HEK293T (cell line): ENCODE measurements around the gene SDC3.

Source experiments
- CTCF ChIA-PET: fragments of 350-600 bp; formaldehyde crosslinking; extraction: SDS; loops from one replicate; lab custom pipeline; 2021; ENCODE audit warnings: antibody characterized with exemption, inconsistent platforms; lab: Yijun Ruan, JAX
- POLR2A ChIA-PET: fragments of 350-600 bp; formaldehyde crosslinking; extraction: SDS; loops from one replicate; lab custom pipeline; 2020; ENCODE audit warnings: antibody characterized with exemption, inconsistent platforms; lab: Yijun Ruan, JAX
- DNase-seq: peaks from one replicate; pipeline ENCODE4 v3.0.0; 2012; ENCODE audit warnings: mixed read lengths; ENCODE audit errors: extremely low spot score
- ARNT ChIP-seq: fragments of 450-650 bp; IDR thresholded peaks from 2 replicates; pipeline ENCODE4 v1.6.1; 2017; ENCODE audit warnings: mild to moderate bottlenecking
- BHLHE40 ChIP-seq: fragments of 450-650 bp; IDR thresholded peaks from 2 replicates; pipeline ENCODE4 v1.6.1; 2016; ENCODE audit warnings: mild to moderate bottlenecking, moderate library complexity, borderline replicate concordance
- CTBP1 ChIP-seq: fragments of 450-650 bp; IDR thresholded peaks from 2 replicates; pipeline ENCODE4 v1.6.1; 2016; ENCODE audit warnings: borderline replicate concordance
- ELF4 ChIP-seq: fragments of 450-650 bp; IDR thresholded peaks from 2 replicates; pipeline ENCODE4 v1.6.1; 2017; ENCODE audit warnings: antibody characterized with exemption
- FOXA1 ChIP-seq: fragments of 450-650 bp; IDR thresholded peaks from 2 replicates; pipeline ENCODE4 v1.6.1; 2016; ENCODE audit warnings: mild to moderate bottlenecking
- FOXK2 ChIP-seq: fragments of 450-650 bp; IDR thresholded peaks from 2 replicates; pipeline ENCODE4 v1.6.1; 2016; ENCODE audit warnings: mild to moderate bottlenecking
- FOXM1 ChIP-seq: fragments of 450-650 bp; IDR thresholded peaks from 2 replicates; pipeline ENCODE4 v1.6.1; 2017; ENCODE audit warnings: mild to moderate bottlenecking, borderline replicate concordance
- HDGF ChIP-seq: fragments of 450-650 bp; IDR thresholded peaks from 2 replicates; pipeline ENCODE4 v1.6.1; 2017; ENCODE audit warnings: antibody characterized with exemption, borderline replicate concordance
- L3MBTL2 ChIP-seq: fragments of 450-650 bp; conservative IDR thresholded peaks from 2 replicates; pipeline ENCODE4 v1.6.1; 2016; ENCODE audit warnings: mild to moderate bottlenecking
- LEF1 ChIP-seq: fragments of 450-650 bp; IDR thresholded peaks from 2 replicates; pipeline ENCODE4 v1.6.1; 2017; ENCODE audit warnings: mild to moderate bottlenecking, borderline replicate concordance
- NFRKB ChIP-seq: fragments of 450-650 bp; IDR thresholded peaks from 2 replicates; pipeline ENCODE4 v1.6.1; 2016; ENCODE audit warnings: mild to moderate bottlenecking, moderate library complexity
- SP1 ChIP-seq: fragments of 450-650 bp; IDR thresholded peaks from 2 replicates; pipeline ENCODE4 v1.6.1; 2017
- SUZ12 ChIP-seq: fragments of 450-650 bp; IDR thresholded peaks from 2 replicates; pipeline ENCODE4 v1.6.1; 2016; ENCODE audit warnings: mild to moderate bottlenecking
- TARDBP ChIP-seq: fragments of 450-650 bp; IDR thresholded peaks from 2 replicates; pipeline ENCODE4 v1.6.1; 2016
- ZNF384 ChIP-seq: fragments of 450-650 bp; IDR thresholded peaks from 2 replicates; pipeline ENCODE4 v1.6.1; 2016
- TF ChIP-seq, protein P1 (sequence below): fragments of 450-650 bp; IDR thresholded peaks from 2 replicates; pipeline ENCODE4 v1.6.1; 2016

The SDC3 gene

DNA sequence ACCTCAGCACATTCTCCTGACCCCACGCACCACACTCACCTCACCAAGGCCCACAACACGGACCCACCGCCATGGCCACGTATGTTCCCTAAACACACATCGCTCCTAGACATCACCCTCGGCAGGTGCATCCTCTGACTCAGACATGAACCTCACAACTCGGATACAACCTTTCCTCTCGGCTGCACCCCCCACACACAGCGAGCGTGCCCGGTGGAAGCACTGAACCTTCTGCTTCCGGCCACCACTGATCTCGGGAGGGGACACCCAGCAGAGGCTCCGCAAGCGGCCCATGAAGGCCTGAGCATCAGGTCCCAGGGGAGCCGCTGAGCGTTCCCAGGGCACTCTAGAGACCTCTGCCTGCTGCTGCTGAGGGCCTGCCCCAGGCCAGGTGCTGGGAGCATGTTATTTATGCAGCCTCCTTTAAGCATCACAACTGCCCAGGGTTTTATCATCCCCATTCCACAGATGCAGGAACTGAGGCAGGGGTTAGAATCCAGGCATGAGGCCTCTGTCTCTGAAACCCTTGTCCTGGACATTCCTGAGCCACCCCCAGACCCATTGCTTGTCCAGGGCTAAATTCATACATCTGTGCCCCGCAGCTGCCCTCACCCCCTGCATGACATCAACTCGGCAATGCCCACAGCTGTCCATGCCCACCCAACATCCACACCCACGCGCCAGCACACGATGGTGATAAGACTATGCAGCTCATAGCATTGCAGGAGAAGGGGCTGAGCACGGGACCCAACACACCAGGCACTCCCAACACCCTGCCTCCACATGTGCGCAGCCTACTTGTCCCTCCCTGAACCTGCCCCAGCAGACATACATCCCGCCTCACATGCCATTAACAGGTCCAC, 27.0 kb downstream of the SDC3 start:
- no peak for DNase-seq
- POLR2A ChIA-PET: no interaction called here
- no peak for TF ChIP-seq FOXK2
- no peak for TF ChIP-seq L3MBTL2
- no peak for TF ChIP-seq NFRKB
- TF ChIP-seq TARDBP: no peak
- TF ChIP-seq ZNF384: no peak
- TF ChIP-seq HDGF: no peak
- TF ChIP-seq BHLHE40: no peak
- TF ChIP-seq SUZ12: no peak
- no peak for TF ChIP-seq ELF4
- TF ChIP-seq CTBP1: no peak
- TF ChIP-seq, protein P1, sequence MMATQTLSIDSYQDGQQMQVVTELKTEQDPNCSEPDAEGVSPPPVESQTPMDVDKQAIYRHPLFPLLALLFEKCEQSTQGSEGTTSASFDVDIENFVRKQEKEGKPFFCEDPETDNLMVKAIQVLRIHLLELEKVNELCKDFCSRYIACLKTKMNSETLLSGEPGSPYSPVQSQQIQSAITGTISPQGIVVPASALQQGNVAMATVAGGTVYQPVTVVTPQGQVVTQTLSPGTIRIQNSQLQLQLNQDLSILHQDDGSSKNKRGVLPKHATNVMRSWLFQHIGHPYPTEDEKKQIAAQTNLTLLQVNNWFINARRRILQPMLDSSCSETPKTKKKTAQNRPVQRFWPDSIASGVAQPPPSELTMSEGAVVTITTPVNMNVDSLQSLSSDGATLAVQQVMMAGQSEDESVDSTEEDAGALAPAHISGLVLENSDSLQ: no peak
- TF ChIP-seq ARNT: no peak
- TF ChIP-seq SP1: no peak
- no peak for TF ChIP-seq FOXA1
- no peak for TF ChIP-seq FOXM1
- TF ChIP-seq LEF1: no peak
- CTCF ChIA-PET: no interaction called here

DNA sequence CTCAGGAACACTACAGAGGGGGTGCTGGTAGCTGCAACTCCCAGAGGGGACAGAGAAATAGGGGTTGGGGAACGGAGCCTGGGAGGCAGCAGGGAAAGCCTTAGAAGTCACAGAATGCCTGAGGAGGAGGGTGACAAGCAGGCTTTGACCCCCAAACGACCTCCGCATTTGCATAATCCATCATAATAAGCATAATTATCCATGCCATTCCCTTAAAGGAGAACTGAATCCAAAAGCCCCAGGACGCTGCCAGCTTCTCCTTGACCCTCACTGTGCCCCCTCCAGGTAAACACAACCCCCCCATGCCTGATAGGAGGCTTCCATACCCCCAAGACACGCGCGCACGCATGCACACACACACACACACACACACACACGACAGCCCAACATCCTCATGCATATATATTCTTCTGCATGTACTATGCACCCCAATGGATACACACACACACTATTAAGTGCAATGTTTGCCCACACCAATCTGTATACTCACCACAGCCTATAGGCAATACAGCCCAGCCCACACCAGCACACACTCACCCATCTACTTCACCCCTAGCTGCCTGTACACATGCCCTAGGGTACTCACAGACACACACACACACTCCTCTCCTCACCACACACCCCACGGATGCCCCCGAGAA, 27.8 kb downstream of the SDC3 start:
- DNase-seq: no peak
- CTCF ChIA-PET: interaction anchor here (1.0 kb wide), 1 partner anchor 101 kb away, joined by 3 read pairs; no protein-coding TSS in a partner anchor
- TF ChIP-seq LEF1: no peak
- TF ChIP-seq NFRKB: no peak
- TF ChIP-seq CTBP1: no peak
- no peak for TF ChIP-seq TARDBP
- TF ChIP-seq BHLHE40: no peak
- no peak for TF ChIP-seq ARNT
- no peak for TF ChIP-seq FOXK2
- no peak for TF ChIP-seq FOXM1
- TF ChIP-seq, protein P1: no peak
- no peak for TF ChIP-seq HDGF
- TF ChIP-seq ZNF384: no peak
- TF ChIP-seq SUZ12: no peak
- TF ChIP-seq SP1: no peak
- TF ChIP-seq ELF4: no peak
- POLR2A ChIA-PET: no interaction called here

DNA sequence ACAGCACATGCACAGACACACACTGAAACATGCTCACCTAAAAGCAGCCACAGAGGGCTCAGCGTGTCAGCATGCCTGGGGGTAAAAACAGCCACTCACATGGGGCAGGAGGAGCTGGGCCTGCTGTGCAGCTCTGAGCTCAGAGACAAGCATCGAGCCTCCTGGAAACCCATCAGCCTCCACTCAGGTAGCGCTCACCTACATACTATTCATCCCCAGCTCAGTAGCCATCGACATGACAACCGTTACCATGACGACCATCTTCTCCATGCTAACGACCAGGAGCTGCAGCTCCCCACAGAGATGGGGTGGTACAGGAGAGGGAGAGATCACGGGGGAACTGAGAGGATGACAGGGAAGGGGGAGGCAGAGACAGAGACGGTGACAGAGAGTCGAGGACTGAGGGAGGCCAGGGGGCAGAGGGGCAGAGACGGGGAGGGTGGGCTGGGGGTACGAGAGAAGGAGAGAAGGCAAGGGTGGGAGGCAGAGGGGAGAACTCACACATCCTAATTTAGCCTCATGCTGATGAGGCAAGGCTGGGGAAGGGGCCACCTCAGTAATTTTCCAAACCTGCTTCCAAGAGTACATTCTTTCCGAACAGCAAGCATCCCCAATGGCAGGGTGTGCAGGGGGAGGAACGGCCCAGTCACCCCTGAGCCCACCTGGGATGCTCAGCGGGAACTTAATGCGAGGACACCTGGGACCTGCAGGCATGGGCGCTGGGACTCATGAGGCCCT, 28.4 kb downstream of the SDC3 start:
- POLR2A ChIA-PET: interaction anchor here (1.0 to 1.2 kb wide), 2 partner anchors 13 to 56 kb away, joined by 3 read pairs; no protein-coding TSS in a partner anchor
- DNase-seq: no peak
- CTCF ChIA-PET: interaction anchor here (1.0 to 1.6 kb wide), 2 partner anchors 31 to 100 kb away, joined by 3 to 4 read pairs; no protein-coding TSS in a partner anchor
- TF ChIP-seq NFRKB: no peak
- TF ChIP-seq SUZ12: no peak
- TF ChIP-seq, protein P1: no peak
- no peak for TF ChIP-seq ARNT
- no peak for TF ChIP-seq ELF4
- TF ChIP-seq CTBP1: no peak
- no peak for TF ChIP-seq HDGF
- TF ChIP-seq FOXM1: no peak
- TF ChIP-seq TARDBP: no peak
- TF ChIP-seq SP1: no peak
- TF ChIP-seq ZNF384: no peak
- TF ChIP-seq LEF1: no peak
- no peak for TF ChIP-seq L3MBTL2
- TF ChIP-seq BHLHE40: no peak

DNA sequence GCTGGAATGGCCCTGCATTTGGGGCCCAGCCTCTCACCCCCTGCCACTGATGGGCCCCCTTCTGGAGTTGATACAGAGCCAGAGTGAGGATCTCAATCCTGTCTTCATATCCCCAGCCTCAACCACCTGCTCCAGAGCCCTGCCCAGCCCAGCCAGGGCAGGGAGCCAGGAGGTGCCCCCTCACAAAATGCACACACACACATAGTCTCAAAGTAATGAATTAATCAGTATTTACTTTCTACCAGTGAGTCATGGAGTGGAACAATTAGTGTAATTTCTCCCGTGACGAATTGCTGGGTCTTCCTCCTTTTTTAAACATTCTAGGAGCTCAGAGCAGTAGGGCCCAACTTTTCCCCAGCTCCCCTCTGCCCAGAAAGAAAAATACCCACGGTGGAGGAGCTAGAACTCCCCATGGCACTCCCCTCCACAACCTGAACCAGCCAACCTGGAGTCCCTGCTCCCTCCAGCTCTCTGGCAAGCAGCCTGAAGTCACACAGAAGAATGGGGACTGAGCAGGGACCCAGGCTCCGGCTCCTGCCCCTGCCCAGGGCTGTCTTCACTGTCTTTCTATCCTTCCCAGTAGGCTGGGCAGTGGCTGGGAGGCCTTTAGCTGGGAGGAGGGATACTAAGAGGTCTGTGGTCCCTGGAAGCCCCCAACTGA, 29.3 kb downstream of the SDC3 start:
- CTCF ChIA-PET: interaction anchor here (1.0 to 1.6 kb wide), 2 partner anchors 32 to 100 kb away, joined by 3 to 4 read pairs; no protein-coding TSS in a partner anchor
- POLR2A ChIA-PET: interaction anchor here (1.0 to 1.2 kb wide), 2 partner anchors 12 to 55 kb away, joined by 3 read pairs; no protein-coding TSS in a partner anchor
- TF ChIP-seq LEF1 (no peak), CTBP1 (no peak), NFRKB (no peak), ZNF384 (no peak), ELF4 (no peak), ARNT (no peak), TARDBP (no peak), FOXK2 (no peak), SUZ12 (no peak), FOXM1 (no peak)
- TF ChIP-seq, protein P1: no peak
- no peak for DNase-seq
